Measurements from ENCODE around the gene NCL. TPM values are rescaled to one million over a fixed set of nuclear protein-coding genes. Genes with fewer than 3 reads are reported as not detected.

NCL gene
- total and polyA plus RNA-seq, 5 donors from 2014 or later = 296 to 435 (median 333) TPM

- no peak overlapping the region for H3K4me3 Mint-ChIP-seq
- peaks cover 5% of the 10 kb centered on the region for H3K36me3 Mint-ChIP-seq
- ATAC-seq (ENCODE audit: low read depth in 2 of 2) = no peak
- H3K4me3 ChIP-seq (ENCODE audit: low read depth, low read length) = no peak overlapping the region
- H3K27ac ChIP-seq (ENCODE audit: insufficient read depth, low read length, poor library complexity, severe bottlenecking) = no peak overlapping the region
- H3K9me3 Mint-ChIP-seq = no peaks in the 10 kb centered on the region
- peaks cover 5% of the 10 kb centered on the region for H3K27me3 Mint-ChIP-seq
- H3K27me3 ChIP-seq (ENCODE audit: control insufficient read depth, insufficient read depth, low read length) = peaks cover 2% of the 10 kb centered on the region
- H3K9me3 ChIP-seq (ENCODE audit: control insufficient read depth in 2 of 2, low read length in 2 of 2) = no peaks in the 10 kb centered on the region
- no peaks in the 10 kb centered on the region for H3K4me1 ChIP-seq (ENCODE audit: control insufficient read depth, insufficient read depth, low read length, poor library complexity, severe bottlenecking)
- DNase-seq = no peak
- peak overlapping the region in 1 of 3 donors; percentile 15 for H3K27ac Mint-ChIP-seq
- no peaks in the 10 kb centered on the region for H3K36me3 ChIP-seq (ENCODE audit: control insufficient read depth, insufficient read depth, low read length)
- H3K4me1 Mint-ChIP-seq = peaks cover 0 to 7% (median 2%) of the 10 kb centered on the region in 4 donors
Measured at GRCh38 chr2:231490801-231491200, 26.5 kb upstream of the NCL start.

- no peak for ATAC-seq (ENCODE audit: low read depth in 2 of 2)
- H3K36me3 ChIP-seq (ENCODE audit: control insufficient read depth, insufficient read depth, low read length) = no peaks in the 10 kb centered on the region
- peaks cover 3% of the 10 kb centered on the region for H3K27me3 Mint-ChIP-seq
- H3K4me1 ChIP-seq (ENCODE audit: control insufficient read depth, insufficient read depth, low read length, poor library complexity, severe bottlenecking) = no peaks in the 10 kb centered on the region
- no peaks in the 10 kb centered on the region for H3K9me3 ChIP-seq (ENCODE audit: control insufficient read depth in 2 of 2, low read length in 2 of 2)
- no peak overlapping the region for H3K4me3 Mint-ChIP-seq
- peaks cover 0 to 7% (median 2%) of the 10 kb centered on the region in 4 donors for H3K4me1 Mint-ChIP-seq
- H3K27me3 ChIP-seq (ENCODE audit: control insufficient read depth, insufficient read depth, low read length) = peaks cover 1% of the 10 kb centered on the region
- H3K36me3 Mint-ChIP-seq = peaks cover 5% of the 10 kb centered on the region
- H3K27ac ChIP-seq (ENCODE audit: insufficient read depth, low read length, poor library complexity, severe bottlenecking) = no peak overlapping the region
- H3K9me3 Mint-ChIP-seq = no peaks in the 10 kb centered on the region
- H3K27ac Mint-ChIP-seq = no peak overlapping the region
- H3K4me3 ChIP-seq (ENCODE audit: low read depth, low read length) = no peak overlapping the region
- DNase-seq = no peak
Measured at GRCh38 chr2:231489990-231490389, 25.7 kb upstream of the NCL start.

GRCh38 chr2:231488331-231488730 lies 24.0 kb upstream of the NCL start:
- Mint-ChIP-seq H3K36me3 (peaks cover 5% of the 10 kb centered on the region), H3K4me3 (peak overlapping the region in 1 of 4 donors; percentile 51), H3K4me1 (peaks cover 0 to 13% (median 2%) of the 10 kb centered on the region in 4 donors), H3K27me3 (no peaks in the 10 kb centered on the region), H3K27ac (peak overlapping the region in 1 of 3 donors; percentile 15), H3K9me3 (no peaks in the 10 kb centered on the region)
- Histone ChIP-seq H3K27ac (ENCODE audit: insufficient read depth, low read length, poor library complexity, severe bottlenecking) (no peak overlapping the region), H3K9me3 (ENCODE audit: control insufficient read depth in 2 of 2, low read length in 2 of 2) (no peaks in the 10 kb centered on the region), H3K4me1 (ENCODE audit: control insufficient read depth, insufficient read depth, low read length, poor library complexity, severe bottlenecking) (peaks cover 12% of the 10 kb centered on the region), H3K27me3 (ENCODE audit: control insufficient read depth, insufficient read depth, low read length) (no peaks in the 10 kb centered on the region), H3K4me3 (ENCODE audit: low read depth, low read length) (no peak overlapping the region), H3K36me3 (ENCODE audit: control insufficient read depth, insufficient read depth, low read length) (no peaks in the 10 kb centered on the region)
- DNase-seq (no peak), ATAC-seq (ENCODE audit: low read depth in 2 of 2) (no peak)

GRCh38 chr2:231486851-231487596 lies 22.7 kb upstream of the NCL start:
- H3K4me1 ChIP-seq (ENCODE audit: control insufficient read depth, insufficient read depth, low read length, poor library complexity, severe bottlenecking) = peaks cover 22% of the 10 kb centered on the region
- Mint-ChIP-seq H3K4me1 (peaks cover 0 to 19% (median 7%) of the 10 kb centered on the region in 4 donors), H3K27ac (peak overlapping the region in 2 of 3 donors; percentile 28 to 62), H3K27me3 (no peaks in the 10 kb centered on the region), H3K9me3 (no peaks in the 10 kb centered on the region), H3K36me3 (peaks cover 5% of the 10 kb centered on the region), H3K4me3 (no peak overlapping the region)
- no peak overlapping the region for H3K4me3 ChIP-seq (ENCODE audit: low read depth, low read length)
- no peak overlapping the region for H3K27ac ChIP-seq (ENCODE audit: insufficient read depth, low read length, poor library complexity, severe bottlenecking)
- ATAC-seq (ENCODE audit: low read depth in 2 of 2) (no peak), DNase-seq (no peak)
- H3K27me3 ChIP-seq (ENCODE audit: control insufficient read depth, insufficient read depth, low read length) = no peaks in the 10 kb centered on the region
- H3K9me3 ChIP-seq (ENCODE audit: control insufficient read depth in 2 of 2, low read length in 2 of 2) = no peaks in the 10 kb centered on the region
- H3K36me3 ChIP-seq (ENCODE audit: control insufficient read depth, insufficient read depth, low read length) = no peaks in the 10 kb centered on the region

GRCh38 chr2:231483398-231484329 lies 19.4 kb upstream of the NCL start:
- Mint-ChIP-seq H3K27ac (peak overlapping the region; percentile 82 to 89 (median 86)), H3K36me3 (peaks cover 9% of the 10 kb centered on the region), H3K4me3 (peak overlapping the region; percentile 54 to 90 (median 84)), H3K27me3 (peaks cover 4% of the 10 kb centered on the region), H3K4me1 (peaks cover 0 to 24% (median 13%) of the 10 kb centered on the region in 4 donors), H3K9me3 (no peaks in the 10 kb centered on the region)
- Histone ChIP-seq H3K4me1 (ENCODE audit: control insufficient read depth, insufficient read depth, low read length, poor library complexity, severe bottlenecking) (peaks cover 22% of the 10 kb centered on the region), H3K4me3 (ENCODE audit: low read depth, low read length) (peak overlapping the region; percentile 37), H3K9me3 (ENCODE audit: control insufficient read depth in 2 of 2, low read length in 2 of 2) (no peaks in the 10 kb centered on the region), H3K27ac (ENCODE audit: insufficient read depth, low read length, poor library complexity, severe bottlenecking) (peak overlapping the region; percentile 81), H3K36me3 (ENCODE audit: control insufficient read depth, insufficient read depth, low read length) (no peaks in the 10 kb centered on the region), H3K27me3 (ENCODE audit: control insufficient read depth, insufficient read depth, low read length) (no peaks in the 10 kb centered on the region)
- DNase-seq (peak; percentile 17 to 66 (median 48)), ATAC-seq (ENCODE audit: low read depth in 2 of 2) (peak; percentile 47 to 57)

GRCh38 chr2:231482806-231483391 lies 18.6 kb upstream of the NCL start:
- peak overlapping the region; percentile 54 to 90 (median 84) for H3K4me3 Mint-ChIP-seq
- no peaks in the 10 kb centered on the region for H3K9me3 Mint-ChIP-seq
- H3K36me3 Mint-ChIP-seq = peaks cover 9% of the 10 kb centered on the region
- Histone ChIP-seq H3K36me3 (ENCODE audit: control insufficient read depth, insufficient read depth, low read length) (no peaks in the 10 kb centered on the region), H3K4me1 (ENCODE audit: control insufficient read depth, insufficient read depth, low read length, poor library complexity, severe bottlenecking) (peaks cover 22% of the 10 kb centered on the region), H3K27ac (ENCODE audit: insufficient read depth, low read length, poor library complexity, severe bottlenecking) (peak overlapping the region; percentile 81), H3K4me3 (ENCODE audit: low read depth, low read length) (peak overlapping the region; percentile 37), H3K9me3 (ENCODE audit: control insufficient read depth in 2 of 2, low read length in 2 of 2) (no peaks in the 10 kb centered on the region), H3K27me3 (ENCODE audit: control insufficient read depth, insufficient read depth, low read length) (no peaks in the 10 kb centered on the region)
- ATAC-seq (ENCODE audit: low read depth in 2 of 2) (peak; percentile 76 to 77), DNase-seq (peak; percentile 61 to 76 (median 67))
- peaks cover 4% of the 10 kb centered on the region for H3K27me3 Mint-ChIP-seq
- H3K27ac Mint-ChIP-seq = peak overlapping the region; percentile 85 to 89 (median 86)
- peaks cover 0 to 24% (median 13%) of the 10 kb centered on the region in 4 donors for H3K4me1 Mint-ChIP-seq

GRCh38 chr2:231480781-231481180 lies 16.5 kb upstream of the NCL start:
- peaks cover 0 to 22% (median 13%) of the 10 kb centered on the region in 4 donors for H3K4me1 Mint-ChIP-seq
- DNase-seq (no peak), ATAC-seq (ENCODE audit: low read depth in 2 of 2) (no peak)
- H3K27ac Mint-ChIP-seq = no peak overlapping the region
- H3K36me3 ChIP-seq (ENCODE audit: control insufficient read depth, insufficient read depth, low read length) = no peaks in the 10 kb centered on the region
- no peaks in the 10 kb centered on the region for H3K9me3 ChIP-seq (ENCODE audit: control insufficient read depth in 2 of 2, low read length in 2 of 2)
- peaks cover 4% of the 10 kb centered on the region for H3K36me3 Mint-ChIP-seq
- no peaks in the 10 kb centered on the region for H3K9me3 Mint-ChIP-seq
- peaks cover 7% of the 10 kb centered on the region for H3K27me3 Mint-ChIP-seq
- no peak overlapping the region for H3K4me3 ChIP-seq (ENCODE audit: low read depth, low read length)
- peaks cover 27% of the 10 kb centered on the region for H3K4me1 ChIP-seq (ENCODE audit: control insufficient read depth, insufficient read depth, low read length, poor library complexity, severe bottlenecking)
- peak overlapping the region in 1 of 4 donors; percentile 77 for H3K4me3 Mint-ChIP-seq
- no peaks in the 10 kb centered on the region for H3K27me3 ChIP-seq (ENCODE audit: control insufficient read depth, insufficient read depth, low read length)
- H3K27ac ChIP-seq (ENCODE audit: insufficient read depth, low read length, poor library complexity, severe bottlenecking) = no peak overlapping the region
